WTC11 (cell line): Measurements from ENCODE around the gene SIGLEC5. TPM values are rescaled to one million over a fixed set of nuclear protein-coding genes. Genes with fewer than 3 reads are reported as not detected.
A peak's percentile ranks its signal among the peaks of the same experiment; 100 is the strongest.

ENCODE experiments used
- ATAC-seq: fragments of 200-7000 bp; cut with Tn5 transposase; 2 replicates; pipeline ENCODE4 v1.10.0; 2021; ENCODE audit warnings: mild to moderate bottlenecking, moderate library complexity
- CTCF ChIA-PET: fragments of 300-600 bp; sonication (Branson Sonifier 250); formaldehyde crosslinking; loops from one replicate; lab custom pipeline; 2021; ENCODE audit warnings: antibody characterized with exemption; lab: Charles Lee
- POLR2A ChIA-PET: fragments of 350-600 bp; sonication (Branson Sonifier 250); formaldehyde crosslinking; loops from one replicate; lab custom pipeline; 2021; ENCODE audit warnings: antibody characterized with exemption; lab: Charles Lee
- DNase-seq: peaks from one replicate; pipeline ENCODE4 v3.0.0; 2021; ENCODE audit warnings: low spot score
- H3K27ac Mint-ChIP-seq: 2 replicates; pipeline ENCODE4 v1.8.0; 2021; ENCODE audit warnings: mixed read lengths
- H3K27me3 Mint-ChIP-seq: 2 replicates; pipeline ENCODE4 v1.8.0; 2021; ENCODE audit warnings: low read depth, mild to moderate bottlenecking, moderate library complexity, mixed read lengths
- H3K36me3 Mint-ChIP-seq: 2 replicates; pipeline ENCODE4 v1.8.0; 2021; ENCODE audit warnings: mixed read lengths
- H3K4me1 Mint-ChIP-seq: 2 replicates; pipeline ENCODE4 v1.8.0; 2022; ENCODE audit warnings: mixed read lengths
- H3K4me3 Mint-ChIP-seq: 2 replicates; pipeline ENCODE4 v1.8.0; 2021; ENCODE audit warnings: mild to moderate bottlenecking, moderate library complexity, mixed read lengths
- H3K9me3 Mint-ChIP-seq: 2 replicates; pipeline ENCODE4 v1.8.0; 2021; ENCODE audit warnings: mixed read lengths
- AR ChIP-seq: fragments of 250-450 bp; sonication (Bioruptor Pico); IDR thresholded peaks from 2 replicates; pipeline ENCODE4 v1.9.0; 2021; ENCODE audit warnings: mild to moderate bottlenecking
- ATF1 ChIP-seq: sonication (generic); formaldehyde crosslinking; IDR thresholded peaks from 2 replicates; pipeline ENCODE4 v1.8.1; 2023; ENCODE audit warnings: mild to moderate bottlenecking, moderate library complexity, missing genetic modification reagents
- ELF4 ChIP-seq: sonication (generic); formaldehyde crosslinking; IDR thresholded peaks from 2 replicates; pipeline ENCODE4 v1.8.1; 2022; ENCODE audit warnings: low read depth, mild to moderate bottlenecking, moderate library complexity, missing genetic modification reagents
- FOXK1 ChIP-seq: sonication (generic); formaldehyde crosslinking; IDR thresholded peaks from 2 replicates; pipeline ENCODE4 v1.8.0; 2022; ENCODE audit warnings: mild to moderate bottlenecking, moderate library complexity, missing genetic modification reagents
- FOXP1 ChIP-seq: sonication (generic); formaldehyde crosslinking; IDR thresholded peaks from 2 replicates; pipeline ENCODE4 v1.8.0; 2022; ENCODE audit warnings: missing genetic modification reagents, mild to moderate bottlenecking, moderate library complexity, borderline replicate concordance
- GABPB1 ChIP-seq: sonication (generic); formaldehyde crosslinking; IDR thresholded peaks from 2 replicates; pipeline ENCODE4 v1.8.1; 2023; ENCODE audit warnings: mild to moderate bottlenecking, missing genetic modification reagents
- KAT7 ChIP-seq: sonication (generic); formaldehyde crosslinking; IDR thresholded peaks from 2 replicates; pipeline ENCODE4 v1.8.1; 2023; ENCODE audit warnings: missing genetic modification reagents, mild to moderate bottlenecking, borderline replicate concordance
- NFE2L1 ChIP-seq: sonication (generic); formaldehyde crosslinking; IDR thresholded peaks from 2 replicates; pipeline ENCODE4 v1.8.1; 2023; ENCODE audit warnings: missing genetic modification reagents
- NFYB ChIP-seq: sonication (generic); formaldehyde crosslinking; conservative IDR thresholded peaks from 2 replicates; pipeline ENCODE4 v1.8.0; 2022; ENCODE audit warnings: low read depth, missing genetic modification reagents
- OVOL2 ChIP-seq: fragments of 250-450 bp; sonication (Bioruptor Pico); IDR thresholded peaks from 2 replicates; pipeline ENCODE4 v1.9.0; 2021; ENCODE audit warnings: mild to moderate bottlenecking, borderline replicate concordance
- SP1 ChIP-seq: sonication (generic); formaldehyde crosslinking; conservative IDR thresholded peaks from 2 replicates; pipeline ENCODE4 v1.8.1; 2022; ENCODE audit warnings: missing genetic modification reagents
- TEAD1 ChIP-seq: sonication (generic); formaldehyde crosslinking; IDR thresholded peaks from 2 replicates; pipeline ENCODE4 v1.8.0; 2022; ENCODE audit warnings: mild to moderate bottlenecking, missing genetic modification reagents
- TEAD4 ChIP-seq: sonication (generic); formaldehyde crosslinking; IDR thresholded peaks from 2 replicates; pipeline ENCODE4 v1.8.0; 2022; ENCODE audit warnings: mild to moderate bottlenecking, missing genetic modification reagents
- TP53 ChIP-seq: sonication (generic); formaldehyde crosslinking; IDR thresholded peaks from 2 replicates; pipeline ENCODE4 v1.8.1; 2023; ENCODE audit warnings: mild to moderate bottlenecking, missing genetic modification reagents
- USF1 ChIP-seq: sonication (generic); formaldehyde crosslinking; IDR thresholded peaks from 2 replicates; pipeline ENCODE4 v1.8.0; 2022; ENCODE audit warnings: mild to moderate bottlenecking, missing genetic modification reagents
- ZNF425 ChIP-seq: fragments of 250-450 bp; sonication (Bioruptor Pico); conservative IDR thresholded peaks from 2 replicates; pipeline ENCODE4 v1.9.0; 2021; ENCODE audit warnings: mild to moderate bottlenecking
- total RNA-seq: library from RNA; stranded (reverse); gene quantifications from 3 replicates; pipeline ENCODE4 v1.2.3, GENCODE V29; 2021
- TF ChIP-seq, protein P1 (sequence below): fragments of 200-600 bp; IDR thresholded peaks from 2 replicates; pipeline ENCODE4 v1.8.0; 2022; ENCODE audit warnings: antibody characterized with exemption
- TF ChIP-seq, protein P2 (sequence below): sonication (generic); formaldehyde crosslinking; IDR thresholded peaks from 2 replicates; pipeline ENCODE4 v1.8.1; 2022; ENCODE audit warnings: mild to moderate bottlenecking, moderate library complexity, missing genetic modification reagents
- TF ChIP-seq, protein P3 (sequence below): sonication (generic); formaldehyde crosslinking; IDR thresholded peaks from 2 replicates; pipeline ENCODE4 v1.8.1; 2023; ENCODE audit warnings: mild to moderate bottlenecking, moderate library complexity, missing genetic modification reagents
- TF ChIP-seq, protein P4 (sequence below): sonication (generic); formaldehyde crosslinking; IDR thresholded peaks from 2 replicates; pipeline ENCODE4 v1.8.0; 2022; ENCODE audit warnings: mild to moderate bottlenecking, missing genetic modification reagents

SIGLEC5 gene
- total RNA-seq, 1 experiment from 2014 or later = 0.15 TPM

DNA sequence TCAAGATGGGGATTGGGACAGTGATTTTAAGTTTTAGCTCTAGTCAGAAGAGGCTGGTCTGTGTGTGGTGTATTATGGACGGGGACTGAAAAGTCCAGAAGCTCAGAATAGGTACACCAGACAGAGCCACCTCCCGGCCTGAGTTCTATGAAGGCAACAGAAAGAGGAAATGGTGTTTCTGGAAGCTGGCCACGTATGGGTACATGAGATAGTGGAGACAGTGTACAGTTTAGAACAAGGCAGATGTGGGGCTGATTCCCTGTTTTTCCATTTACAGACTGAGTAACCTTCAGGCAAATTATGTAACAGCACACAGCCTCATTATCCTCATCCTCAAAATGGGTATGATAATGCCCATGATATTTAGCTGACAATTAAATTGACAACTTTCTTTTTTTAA is 57.8 kb downstream of the SIGLEC5 start:
- CTCF ChIA-PET = no interaction called here
- TF ChIP-seq SP1 (CRISPR knock-in tag) (no peak), TEAD4 (CRISPR knock-in tag) (no peak), TP53 (no peak), OVOL2 (CRISPR knock-in tag) (no peak), ELF4 (no peak), ZNF425 (CRISPR knock-in tag) (no peak), USF1 (no peak)
- TF ChIP-seq, all 79 proteins: peak for 0
- peaks cover 11% of the 10 kb centered on the region for H3K36me3 Mint-ChIP-seq
- H3K27me3 Mint-ChIP-seq = peaks cover 26% of the 10 kb centered on the region
- peak overlapping the region; percentile 91 for H3K4me3 Mint-ChIP-seq
- POLR2A ChIA-PET = no interaction called here
- H3K27ac Mint-ChIP-seq = no peak overlapping the region
- H3K9me3 Mint-ChIP-seq = no peaks in the 10 kb centered on the region
- peaks cover 7% of the 10 kb centered on the region for H3K4me1 Mint-ChIP-seq
- ATAC-seq (no peak), DNase-seq (no peak)

- peaks cover 7% of the 10 kb centered on the region for H3K4me1 Mint-ChIP-seq
- no peaks in the 10 kb centered on the region for H3K9me3 Mint-ChIP-seq
- peaks cover 28% of the 10 kb centered on the region for H3K27me3 Mint-ChIP-seq
- ATAC-seq (no peak), DNase-seq (no peak)
- H3K27ac Mint-ChIP-seq = peak overlapping the region; percentile 71; the same call in 1 of the 2 replicates
- TF ChIP-seq FOXP1 (CRISPR knock-in tag) (no peak), NFYB (CRISPR knock-in tag) (no peak), ATF1 (no peak), AR (CRISPR knock-in tag) (no peak), KAT7 (CRISPR knock-in tag) (no peak)
- TF ChIP-seq, protein P1, sequence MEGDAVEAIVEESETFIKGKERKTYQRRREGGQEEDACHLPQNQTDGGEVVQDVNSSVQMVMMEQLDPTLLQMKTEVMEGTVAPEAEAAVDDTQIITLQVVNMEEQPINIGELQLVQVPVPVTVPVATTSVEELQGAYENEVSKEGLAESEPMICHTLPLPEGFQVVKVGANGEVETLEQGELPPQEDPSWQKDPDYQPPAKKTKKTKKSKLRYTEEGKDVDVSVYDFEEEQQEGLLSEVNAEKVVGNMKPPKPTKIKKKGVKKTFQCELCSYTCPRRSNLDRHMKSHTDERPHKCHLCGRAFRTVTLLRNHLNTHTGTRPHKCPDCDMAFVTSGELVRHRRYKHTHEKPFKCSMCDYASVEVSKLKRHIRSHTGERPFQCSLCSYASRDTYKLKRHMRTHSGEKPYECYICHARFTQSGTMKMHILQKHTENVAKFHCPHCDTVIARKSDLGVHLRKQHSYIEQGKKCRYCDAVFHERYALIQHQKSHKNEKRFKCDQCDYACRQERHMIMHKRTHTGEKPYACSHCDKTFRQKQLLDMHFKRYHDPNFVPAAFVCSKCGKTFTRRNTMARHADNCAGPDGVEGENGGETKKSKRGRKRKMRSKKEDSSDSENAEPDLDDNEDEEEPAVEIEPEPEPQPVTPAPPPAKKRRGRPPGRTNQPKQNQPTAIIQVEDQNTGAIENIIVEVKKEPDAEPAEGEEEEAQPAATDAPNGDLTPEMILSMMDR = no peak
- ChIA-PET POLR2A (interaction anchor here (1.0 kb wide), 1 partner anchor 23 kb away, joined by 3 read pairs; no protein-coding TSS in a partner anchor), CTCF (interaction anchor here (0.6 to 1.6 kb wide), 5 partner anchors 58 to 150 kb away, joined by 3 to 8 read pairs (median 4); no protein-coding TSS in a partner anchor)
- peak overlapping the region; percentile 91 for H3K4me3 Mint-ChIP-seq
- peaks cover 4% of the 10 kb centered on the region for H3K36me3 Mint-ChIP-seq
Measured at GRCh38 chr19:51571599-51571998, 58.6 kb downstream of the SIGLEC5 start.

- Mint-ChIP-seq H3K4me3 (peak within 1 kb of the TSS; percentile 91), H3K27ac (peak within 1 kb of the TSS; percentile 71), H3K27me3 (peaks cover 34% of the 10 kb centered on the region), H3K9me3 (no peaks in the 10 kb centered on the region), H3K36me3 (peaks cover 3% of the 10 kb centered on the region), H3K4me1 (peaks cover 7% of the 10 kb centered on the region)
- DNase-seq = peak; percentile 92
- ChIA-PET POLR2A (interaction anchor here (0.6 to 1.0 kb wide), 2 partner anchors 23 to 150 kb away, joined by 3 read pairs; no protein-coding TSS in a partner anchor), CTCF (interaction anchor here (0.6 to 1.6 kb wide), 5 partner anchors 57 to 150 kb away, joined by 3 to 8 read pairs (median 4); no protein-coding TSS in a partner anchor)
- peak; percentile 99 for ATAC-seq
- peak; percentile 56; the same call in 1 of the 2 replicates for TF ChIP-seq FOXK1 (CRISPR knock-in tag)
- TF ChIP-seq TEAD1 (CRISPR knock-in tag) = peak; percentile 69; the same call in 1 of the 2 replicates
- TF ChIP-seq GABPB1 (CRISPR knock-in tag) = peak; percentile 46; the same call in 1 of the 2 replicates
- TF ChIP-seq, protein P2, sequence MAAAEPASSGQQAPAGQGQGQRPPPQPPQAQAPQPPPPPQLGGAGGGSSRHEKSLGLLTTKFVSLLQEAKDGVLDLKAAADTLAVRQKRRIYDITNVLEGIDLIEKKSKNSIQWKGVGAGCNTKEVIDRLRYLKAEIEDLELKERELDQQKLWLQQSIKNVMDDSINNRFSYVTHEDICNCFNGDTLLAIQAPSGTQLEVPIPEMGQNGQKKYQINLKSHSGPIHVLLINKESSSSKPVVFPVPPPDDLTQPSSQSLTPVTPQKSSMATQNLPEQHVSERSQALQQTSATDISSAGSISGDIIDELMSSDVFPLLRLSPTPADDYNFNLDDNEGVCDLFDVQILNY (CRISPR knock-in tag) = no peak
- no peak for TF ChIP-seq NFE2L1
- TF ChIP-seq, protein P3, sequence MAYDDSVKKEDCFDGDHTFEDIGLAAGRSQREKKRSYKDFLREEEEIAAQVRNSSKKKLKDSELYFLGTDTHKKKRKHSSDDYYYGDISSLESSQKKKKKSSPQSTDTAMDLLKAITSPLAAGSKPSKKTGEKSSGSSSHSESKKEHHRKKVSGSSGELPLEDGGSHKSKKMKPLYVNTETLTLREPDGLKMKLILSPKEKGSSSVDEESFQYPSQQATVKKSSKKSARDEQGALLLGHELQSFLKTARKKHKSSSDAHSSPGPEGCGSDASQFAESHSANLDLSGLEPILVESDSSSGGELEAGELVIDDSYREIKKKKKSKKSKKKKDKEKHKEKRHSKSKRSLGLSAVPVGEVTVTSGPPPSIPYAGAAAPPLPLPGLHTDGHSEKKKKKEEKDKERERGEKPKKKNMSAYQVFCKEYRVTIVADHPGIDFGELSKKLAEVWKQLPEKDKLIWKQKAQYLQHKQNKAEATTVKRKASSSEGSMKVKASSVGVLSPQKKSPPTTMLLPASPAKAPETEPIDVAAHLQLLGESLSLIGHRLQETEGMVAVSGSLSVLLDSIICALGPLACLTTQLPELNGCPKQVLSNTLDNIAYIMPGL (CRISPR knock-in tag) = no peak
- TF ChIP-seq, protein P4, sequence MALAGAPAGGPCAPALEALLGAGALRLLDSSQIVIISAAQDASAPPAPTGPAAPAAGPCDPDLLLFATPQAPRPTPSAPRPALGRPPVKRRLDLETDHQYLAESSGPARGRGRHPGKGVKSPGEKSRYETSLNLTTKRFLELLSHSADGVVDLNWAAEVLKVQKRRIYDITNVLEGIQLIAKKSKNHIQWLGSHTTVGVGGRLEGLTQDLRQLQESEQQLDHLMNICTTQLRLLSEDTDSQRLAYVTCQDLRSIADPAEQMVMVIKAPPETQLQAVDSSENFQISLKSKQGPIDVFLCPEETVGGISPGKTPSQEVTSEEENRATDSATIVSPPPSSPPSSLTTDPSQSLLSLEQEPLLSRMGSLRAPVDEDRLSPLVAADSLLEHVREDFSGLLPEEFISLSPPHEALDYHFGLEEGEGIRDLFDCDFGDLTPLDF (CRISPR knock-in tag) = no peak
Measured at GRCh38 chr19:51570962-51571575, 59.1 kb downstream of the SIGLEC5 start, which contains the start of gene ZNF175. TSS of gene ZNF175 (plus strand) at chr19:51571283. CDS start at chr19:51573330, 2,047 bp downstream.
